IMR-90 (cell line): ENCODE results near the gene IGF2BP3. TPM values are rescaled to one million over a fixed set of nuclear protein-coding genes. Genes with fewer than 3 reads are reported as not detected.

ENCODE experiments used
- ATAC-seq: fragments of 200-7000 bp; cut with Tn5 transposase; 2 replicates; pipeline ENCODE4 v1.9.1; 2020; ENCODE audit warnings: low read depth, mild to moderate bottlenecking, moderate library complexity
- BruUV-seq: library from RNA; stranded (reverse); fragments of 400-500 nt; replicated peaks from 2 replicates; lab custom pipeline; 2021; lab: Mats Ljungman, UMichigan
- CTCF ChIA-PET: fragments of 300-600 bp; formaldehyde crosslinking; extraction: SDS; loops from one replicate; lab custom pipeline; 2021; ENCODE audit warnings: antibody characterized with exemption; lab: Yijun Ruan, JAX
- POLR2A ChIA-PET: fragments of 300-600 bp; sonication (Branson Sonifier 250); formaldehyde crosslinking; loops from one replicate; lab custom pipeline; 2022; ENCODE audit warnings: antibody characterized with exemption; ENCODE audit not compliant: unreplicated experiment; lab: Charles Lee
- DNase-seq: peaks from one replicate; pipeline ENCODE4 v3.0.0; 2013
- H2AFZ ChIP-seq: replicated peaks from 2 replicates; pipeline ENCODE3; 2013; ENCODE audit warnings: low read length, mild to moderate bottlenecking; ENCODE audit not compliant: poor library complexity
- H2AK5ac ChIP-seq: 2 replicates; pipeline ENCODE4 v1.6.1; 2013; ENCODE audit warnings: low read depth, low read length, inconsistent platforms
- H2AK9ac ChIP-seq: replicated peaks from 2 replicates; pipeline ENCODE3; 2013; ENCODE audit warnings: mild to moderate bottlenecking, low read depth, low read length, moderate library complexity; ENCODE audit not compliant: poor library complexity
- H2BK120ac ChIP-seq: 2 replicates; pipeline ENCODE4 v1.6.1; 2013; ENCODE audit warnings: low read depth, low read length, inconsistent platforms
- H2BK15ac ChIP-seq: 3 replicates; pipeline ENCODE4 v1.6.1; 2013; ENCODE audit warnings: low read depth, low read length, inconsistent platforms
- H2BK20ac ChIP-seq: 2 replicates; pipeline ENCODE4 v1.6.1; 2013; ENCODE audit warnings: low read depth, mild to moderate bottlenecking, inconsistent platforms, low read length, moderate library complexity
- H2BK5ac ChIP-seq: 2 replicates; pipeline ENCODE4 v1.6.1; 2013; ENCODE audit warnings: mild to moderate bottlenecking, low read depth, low read length, inconsistent platforms; ENCODE audit not compliant: poor library complexity, severe bottlenecking
- H3K14ac ChIP-seq: replicated peaks from 2 replicates; pipeline ENCODE4 v1.6.1; 2013; ENCODE audit warnings: low read depth, low read length, inconsistent platforms
- H3K18ac ChIP-seq: 2 replicates; pipeline ENCODE4 v1.6.1; 2013; ENCODE audit warnings: low read depth, low read length, control low read depth
- H3K23ac ChIP-seq: 2 replicates; pipeline ENCODE4 v1.6.1; 2013; ENCODE audit warnings: low read depth, low read length, inconsistent platforms
- H3K27ac ChIP-seq: 2 replicates; pipeline ENCODE4 v1.5.1; 2013; ENCODE audit warnings: mild to moderate bottlenecking, control low read depth, low read length; ENCODE audit not compliant: insufficient read depth
- H3K27me3 ChIP-seq: 2 replicates; pipeline ENCODE4 v1.6.1; 2013; ENCODE audit warnings: low read length; ENCODE audit not compliant: control insufficient read depth, insufficient read depth
- H3K36me3 ChIP-seq: 2 replicates; pipeline ENCODE4 v1.6.1; 2013; ENCODE audit warnings: low read length, mixed read lengths; ENCODE audit not compliant: control insufficient read depth, insufficient read depth
- H3K4ac ChIP-seq: 2 replicates; pipeline ENCODE4 v1.6.1; 2013; ENCODE audit warnings: low read depth, low read length, inconsistent platforms
- H3K4me1 ChIP-seq: 2 replicates; pipeline ENCODE4 v1.6.1; 2013; ENCODE audit warnings: low read length, mixed read lengths; ENCODE audit not compliant: control insufficient read depth, insufficient read depth
- H3K4me2 ChIP-seq: 2 replicates; pipeline ENCODE4 v1.6.1; 2013; ENCODE audit warnings: low read depth, mild to moderate bottlenecking, control low read depth, low read length, moderate library complexity
- H3K4me3 ChIP-seq: 2 replicates; pipeline ENCODE4 v1.5.1; 2013; ENCODE audit warnings: low read depth, mild to moderate bottlenecking, control low read depth, low read length, moderate library complexity; ENCODE audit not compliant: insufficient read depth
- H3K56ac ChIP-seq: 2 replicates; pipeline ENCODE4 v1.6.1; 2013; ENCODE audit warnings: low read length, inconsistent platforms; ENCODE audit not compliant: insufficient read depth; ENCODE audit errors: extremely low read depth
- H3K79me1 ChIP-seq, 2 experiments: 2 replicates each; pipeline ENCODE4 v1.6.1; 2013; ENCODE audit warnings: low read length in 2 of 2, inconsistent platforms in 1 of 2, low read depth in 1 of 2
- H3K9ac ChIP-seq: 2 replicates; pipeline ENCODE4 v1.6.1; 2013; ENCODE audit warnings: low read depth, low read length, control low read depth
- H3K9me1 ChIP-seq: 2 replicates; pipeline ENCODE4 v1.6.1; 2013; ENCODE audit warnings: low read length, inconsistent platforms; ENCODE audit not compliant: insufficient read depth
- H3K9me3 ChIP-seq: 2 replicates; pipeline ENCODE4 v1.6.1; 2013; ENCODE audit warnings: low read length; ENCODE audit not compliant: control insufficient read depth, insufficient read depth
- H4K20me1 ChIP-seq: 2 replicates; pipeline ENCODE4 v1.6.1; 2013; ENCODE audit warnings: low read length, inconsistent platforms; ENCODE audit not compliant: insufficient read depth
- H4K5ac ChIP-seq: 2 replicates; pipeline ENCODE4 v1.6.1; 2013; ENCODE audit warnings: mild to moderate bottlenecking, low read depth, low read length, control low read depth
- H4K8ac ChIP-seq, 2 experiments: 2 replicates each; pipeline ENCODE4 v1.6.1; 2013; ENCODE audit warnings: low read depth in 2 of 2, low read length in 2 of 2, control low read depth in 1 of 2, inconsistent platforms in 1 of 2
- H4K91ac ChIP-seq: 2 replicates; pipeline ENCODE4 v1.6.1; 2013; ENCODE audit warnings: low read depth, low read length, inconsistent platforms; ENCODE audit not compliant: insufficient read depth
- BHLHE40 ChIP-seq: fragments of 150-350 bp; IDR thresholded peaks from 2 replicates; pipeline ENCODE4 v1.6.1; 2016; ENCODE audit warnings: mild to moderate bottlenecking, low read depth, low read length
- CEBPB ChIP-seq: IDR thresholded peaks from 2 replicates; pipeline ENCODE4 v1.6.1; 2012; ENCODE audit warnings: low read depth, low read length, improper control_type of control experiment
- CHD1 ChIP-seq: IDR thresholded peaks from 2 replicates; pipeline ENCODE4 v1.6.1; 2012; ENCODE audit warnings: low read depth, low read length, improper control_type of control experiment
- CTCF ChIP-seq: conservative IDR thresholded peaks from 2 replicates; pipeline ENCODE4 v1.5.1; 2012; ENCODE audit warnings: mild to moderate bottlenecking, low read depth, low read length, improper control_type of control experiment
- FOS ChIP-seq: fragments of 150-350 bp; IDR thresholded peaks from 2 replicates; pipeline ENCODE4 v1.6.1; 2016; ENCODE audit warnings: low read depth, low read length
- MAFK ChIP-seq: IDR thresholded peaks from 2 replicates; pipeline ENCODE4 v1.6.1; 2012; ENCODE audit warnings: low read depth, low read length, improper control_type of control experiment
- MAZ ChIP-seq: IDR thresholded peaks from 2 replicates; pipeline ENCODE4 v1.6.1; 2012; ENCODE audit warnings: low read depth, mild to moderate bottlenecking, low read length, improper control_type of control experiment, moderate library complexity, borderline replicate concordance
- MXI1 ChIP-seq: IDR thresholded peaks from 2 replicates; pipeline ENCODE4 v1.6.1; 2012; ENCODE audit warnings: low read depth, mild to moderate bottlenecking, low read length, moderate library complexity, borderline replicate concordance
- NFE2L2 ChIP-seq: fragments of 150-350 bp; IDR thresholded peaks from 2 replicates; pipeline ENCODE4 v1.6.1; 2016; ENCODE audit warnings: low read depth, mild to moderate bottlenecking, low read length
- POLR2A ChIP-seq: IDR thresholded peaks from 2 replicates; pipeline ENCODE4 v1.6.1; 2012; ENCODE audit warnings: mild to moderate bottlenecking, low read depth, low read length
- RAD21 ChIP-seq: IDR thresholded peaks from 2 replicates; pipeline ENCODE4 v1.6.1; 2012; ENCODE audit warnings: low read length, improper control_type of control experiment
- RCOR1 ChIP-seq: IDR thresholded peaks from 2 replicates; pipeline ENCODE4 v1.6.1; 2012; ENCODE audit warnings: mild to moderate bottlenecking, low read length, improper control_type of control experiment; ENCODE audit not compliant: insufficient replicate concordance
- RFX5 ChIP-seq: IDR thresholded peaks from 2 replicates; pipeline ENCODE4 v1.8.0; 2012; ENCODE audit warnings: low read depth, mild to moderate bottlenecking, low read length, moderate library complexity
- SMC3 ChIP-seq: fragments of 150-350 bp; IDR thresholded peaks from 2 replicates; pipeline ENCODE4 v1.6.1; 2016; ENCODE audit warnings: low read depth, mild to moderate bottlenecking, antibody characterized with exemption, low read length, moderate library complexity
- USF2 ChIP-seq: fragments of 150-350 bp; IDR thresholded peaks from 2 replicates; pipeline ENCODE4 v1.6.1; 2017; ENCODE audit warnings: mild to moderate bottlenecking, antibody characterized with exemption, low read length, low read depth
- WGBS, 2 experiments: methylation state at CpG; one replicate each; pipeline versions ENCODE4 v1.1.5 to v1.1.7; 2013; ENCODE audit warnings: missing lambda C conversion rate in 2 of 2; ENCODE audit not compliant: insufficient read length in 1 of 2; ENCODE audit errors: extremely low coverage in 2 of 2; 5-methylcytosine and 5-hydroxymethylcytosine counted together
- dilution Hi-C: fragments of 300-500 bp; cut with HindIII; formaldehyde crosslinking; loops from one replicate; pipeline ENCODE4 v1.14.3; 2018; ENCODE audit warnings: low sequenced_read_pairs; ENCODE audit not compliant: unreplicated experiment
- in situ Hi-C: fragments of 300-500 bp; cut with MboI; formaldehyde crosslinking; loops from 3 replicates; pipeline ENCODE4 v1.14.3; 2019; ENCODE audit warnings: low sequenced_read_pairs, inconsistent platforms, mixed read lengths
- intact Hi-C: fragments of 100-400 bp; cut with micrococcal nuclease; formaldehyde crosslinking; loops from 2 replicates; pipeline ENCODE4 v1.10.0; 2022
- polyA plus RNA-seq, 3 experiments: library from polyadenylated mRNA; depleted of rRNA; stranded (reverse); fragments of >200 nt; gene quantifications; 2 replicates each; pipeline ENCODE4 v1.2.3, GENCODE V29; 2012; ENCODE audit warnings: low replicate concordance in 1 of 3
- total RNA-seq: library from RNA; depleted of rRNA; stranded (reverse); fragments of >200 nt; gene quantifications from 2 replicates; pipeline ENCODE4 v1.2.3, GENCODE V29; 2012
- TF ChIP-seq, protein P1 (sequence below): fragments of 150-350 bp; IDR thresholded peaks from 2 replicates; pipeline ENCODE4 v1.6.1; 2016; ENCODE audit warnings: low read depth, mild to moderate bottlenecking, low read length, moderate library complexity, borderline replicate concordance

Gene IGF2BP3
- total and polyA plus RNA-seq, 2 of the 4 experiments (the other 2 are of a cell fraction), result 50.9 to 59.3 TPM

DNA sequence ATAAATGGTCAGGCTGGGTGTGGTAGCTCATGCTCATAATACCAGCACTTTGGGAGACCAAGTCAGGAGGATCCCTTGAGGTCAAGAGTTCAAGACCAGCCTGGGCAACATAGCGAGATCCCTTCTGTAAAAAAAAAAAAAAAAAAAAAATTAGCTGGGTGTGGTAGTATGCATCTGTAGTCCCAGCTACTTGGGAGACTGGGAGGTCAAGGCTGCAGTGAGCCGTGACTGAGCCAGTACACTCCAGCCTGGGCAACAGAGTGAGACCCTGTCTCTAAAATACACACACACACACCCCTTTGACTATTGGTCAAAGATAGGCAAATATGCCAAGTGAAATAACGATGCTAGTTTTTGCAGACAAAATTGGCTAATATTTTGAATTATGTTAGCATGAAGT is 80.6 kb downstream of the IGF2BP3 start:
- Histone ChIP-seq H2AK5ac (no peak overlapping the region), H3K23ac (no peak overlapping the region), H2AK9ac (no peak overlapping the region), H3K9me3 (no peaks in the 10 kb centered on the region), H3K27ac (no peak overlapping the region), H3K4me2 (no peak overlapping the region), H4K5ac (no peak overlapping the region), H2BK120ac (no peak overlapping the region), H4K20me1 (peaks cover 32% of the 10 kb centered on the region), H3K14ac (no peak overlapping the region), H3K18ac (no peak overlapping the region), H4K8ac (no peak overlapping the region), H2BK20ac (no peak overlapping the region), H3K79me1 (peaks cover 55 to 68% of the 10 kb centered on the region in 2 experiments), H3K9ac (no peak overlapping the region), H3K27me3 (no peaks in the 10 kb centered on the region), H2BK5ac (no peak overlapping the region), H4K91ac (no peak overlapping the region), H3K4ac (no peak overlapping the region), H3K4me1 (peaks cover 5% of the 10 kb centered on the region), H2AFZ (no peak overlapping the region), H3K9me1 (peaks cover 8% of the 10 kb centered on the region), H3K4me3 (no peak overlapping the region), H2BK15ac (no peak overlapping the region), H3K36me3 (peaks cover 15% of the 10 kb centered on the region), H3K56ac (no peak overlapping the region)
- WGBS, 2 experiments, result no CpG with 5 or more reads among the region's 3 CpGs
- intact Hi-C loops (no loop called here), in situ Hi-C loops (no loop called here), dilution Hi-C loops (no loop called here)
- no peak for TF ChIP-seq RAD21
- no peak for TF ChIP-seq POLR2A
- TF ChIP-seq NFE2L2, result no peak
- no peak for TF ChIP-seq MAFK
- no peak for TF ChIP-seq CHD1
- no peak for TF ChIP-seq RCOR1
- TF ChIP-seq BHLHE40, result no peak
- TF ChIP-seq RFX5, result no peak
- TF ChIP-seq USF2, result no peak
- TF ChIP-seq, protein P1, sequence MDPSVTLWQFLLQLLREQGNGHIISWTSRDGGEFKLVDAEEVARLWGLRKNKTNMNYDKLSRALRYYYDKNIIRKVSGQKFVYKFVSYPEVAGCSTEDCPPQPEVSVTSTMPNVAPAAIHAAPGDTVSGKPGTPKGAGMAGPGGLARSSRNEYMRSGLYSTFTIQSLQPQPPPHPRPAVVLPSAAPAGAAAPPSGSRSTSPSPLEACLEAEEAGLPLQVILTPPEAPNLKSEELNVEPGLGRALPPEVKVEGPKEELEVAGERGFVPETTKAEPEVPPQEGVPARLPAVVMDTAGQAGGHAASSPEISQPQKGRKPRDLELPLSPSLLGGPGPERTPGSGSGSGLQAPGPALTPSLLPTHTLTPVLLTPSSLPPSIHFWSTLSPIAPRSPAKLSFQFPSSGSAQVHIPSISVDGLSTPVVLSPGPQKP, result no peak
- TF ChIP-seq SMC3, result no peak
- TF ChIP-seq MAZ, result no peak
- no peak for TF ChIP-seq CEBPB
- no peak for TF ChIP-seq MXI1
- TF ChIP-seq FOS, result no peak
- no peak for TF ChIP-seq CTCF
- no peak for ATAC-seq
- no TSS peak for BruUV-seq
- POLR2A ChIA-PET, result interaction anchor here (0.6 kb wide), 1 partner anchor 83 kb away, joined by 4 read pairs; no protein-coding TSS in a partner anchor
- CTCF ChIA-PET, result no interaction called here
- no peak for DNase-seq
